Type B pancreatic cell (in vitro differentiated cells): ENCODE data around the gene PSEN2. TPM values are rescaled to one million over a fixed set of nuclear protein-coding genes. Genes with fewer than 3 reads are reported as not detected.

Experiments used
- DNase-seq: peaks from one replicate; pipeline ENCODE4 v3.0.0; 2021; ENCODE audit warnings: mixed read lengths; ENCODE audit not compliant: unreplicated experiment; ENCODE audit errors: extremely low spot score
- H3K27ac Mint-ChIP-seq: 2 replicates; pipeline ENCODE4 v1.8.0; 2021; ENCODE audit warnings: mild to moderate bottlenecking, mixed read lengths
- H3K27me3 Mint-ChIP-seq: 2 replicates; pipeline ENCODE4 v1.8.0; 2021; ENCODE audit warnings: mixed read lengths
- H3K36me3 Mint-ChIP-seq: 2 replicates; pipeline ENCODE4 v1.8.0; 2021; ENCODE audit warnings: mixed read lengths
- H3K4me1 Mint-ChIP-seq: one replicate; pipeline ENCODE4 v1.8.0; 2021; ENCODE audit warnings: mixed read lengths; ENCODE audit not compliant: unreplicated experiment
- H3K4me3 Mint-ChIP-seq: 2 replicates; pipeline ENCODE4 v1.8.0; 2021; ENCODE audit warnings: mild to moderate bottlenecking, mixed read lengths
- H3K9me3 Mint-ChIP-seq: 2 replicates; pipeline ENCODE4 v1.8.0; 2021; ENCODE audit warnings: mixed read lengths
- CTCF ChIP-seq: fragments of 200-600 bp; sonication (generic); conservative IDR thresholded peaks from 2 replicates; pipeline ENCODE4 v1.5.0; 2021; ENCODE audit warnings: antibody characterized with exemption, mild to moderate bottlenecking
- total RNA-seq: library from RNA; stranded (reverse); gene quantifications from 2 replicates; pipeline ENCODE4 v1.2.1, GENCODE V29; 2021; ENCODE audit warnings: low replicate concordance

Gene PSEN2
- total RNA-seq, 1 donor from 2014 or later = 22.6 TPM

DNA sequence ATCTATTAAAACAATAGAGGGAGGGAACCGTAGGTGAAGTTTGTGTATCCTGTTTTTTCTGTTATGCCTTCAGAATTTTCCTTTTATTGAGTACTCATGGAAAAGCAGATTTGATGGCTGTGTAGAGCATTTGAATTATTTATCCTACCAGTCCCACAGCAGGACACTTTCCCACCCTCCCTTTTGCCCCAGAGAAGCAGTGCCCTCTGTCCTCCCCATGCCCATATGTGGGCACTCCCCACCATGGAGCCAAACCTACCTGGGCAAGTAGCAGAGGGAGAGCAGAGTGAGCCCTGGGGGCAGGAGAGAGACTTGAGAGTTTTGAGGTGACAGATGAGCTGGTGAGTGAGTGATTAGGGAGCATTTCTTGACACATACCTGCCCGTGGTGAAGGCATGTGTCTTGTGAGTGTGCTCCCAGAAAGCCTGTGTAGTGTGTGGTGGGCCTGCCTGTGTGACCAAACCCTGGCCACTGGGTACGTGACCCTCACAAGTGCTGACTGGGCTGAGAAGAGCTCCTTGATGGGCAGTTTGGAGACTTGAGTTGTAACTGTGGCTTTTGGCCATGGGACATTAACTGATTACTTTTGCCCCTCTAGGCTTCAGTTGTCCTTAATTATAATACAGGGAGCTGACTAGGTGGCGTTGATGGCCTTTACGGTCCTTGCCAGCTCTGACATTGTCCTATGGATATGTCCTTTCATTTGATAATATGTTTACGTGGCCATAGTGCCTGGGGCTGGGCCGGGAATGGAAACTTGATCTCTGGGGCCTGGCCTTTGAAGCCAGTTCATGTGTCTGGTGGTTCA lies 3.6 kb downstream of the PSEN2 start:
- H3K27ac Mint-ChIP-seq = no peak overlapping the region

DNA sequence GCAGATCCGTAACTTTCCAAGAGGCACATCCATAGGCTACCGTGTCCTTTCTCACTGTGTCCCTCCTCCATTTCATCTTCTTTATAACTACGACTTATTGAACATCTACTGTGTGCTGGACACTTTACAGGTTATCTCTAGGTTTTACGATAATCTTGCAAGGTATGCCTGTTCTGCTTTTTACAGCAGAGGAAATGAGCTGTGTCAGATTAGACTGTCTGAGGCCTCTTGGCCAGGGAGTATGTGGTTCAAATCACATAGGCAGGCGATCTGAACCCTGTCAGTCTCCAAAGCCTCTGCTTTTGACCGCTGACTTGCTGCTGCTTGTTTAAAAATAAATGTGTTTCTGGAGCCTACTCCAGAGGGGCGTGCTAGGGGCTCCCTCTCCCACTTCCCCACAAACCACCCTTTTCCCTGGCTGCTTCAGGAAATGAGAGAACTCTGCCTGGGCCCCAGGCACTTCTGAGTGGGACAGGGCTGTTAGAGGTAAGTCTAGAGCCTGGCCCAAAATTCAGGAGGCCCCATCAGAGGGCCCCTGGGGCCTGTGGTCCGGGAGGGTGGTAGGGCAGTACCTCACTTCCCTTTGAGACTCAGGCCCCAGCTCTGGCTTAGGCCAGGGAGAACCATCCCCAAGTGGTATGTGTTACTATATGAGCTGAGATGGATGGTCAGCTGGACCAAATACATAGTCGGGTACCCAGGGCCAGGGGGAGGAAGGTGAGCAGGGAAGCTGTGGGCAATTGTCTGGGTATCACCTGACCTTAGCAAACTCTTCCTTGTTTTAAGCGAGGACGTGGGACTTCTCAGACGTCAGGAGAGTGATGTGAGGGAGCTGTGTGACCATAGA lies 4.4 kb downstream of the PSEN2 start:
- peaks cover 6% of the 10 kb centered on the region for H3K36me3 Mint-ChIP-seq
- no peak for TF ChIP-seq CTCF
- no peak overlapping the region for H3K27ac Mint-ChIP-seq
- H3K4me1 Mint-ChIP-seq = peaks cover 31% of the 10 kb centered on the region
- no peaks in the 10 kb centered on the region for H3K9me3 Mint-ChIP-seq
- peaks cover 9% of the 10 kb centered on the region for H3K27me3 Mint-ChIP-seq
- H3K4me3 Mint-ChIP-seq = no peak overlapping the region
- DNase-seq = peak; percentile 44

More for the DNA sequence above, 3.6 kb downstream of the PSEN2 start:
- Mint-ChIP-seq H3K9me3 (no peaks in the 10 kb centered on the region), H3K4me1 (peaks cover 31% of the 10 kb centered on the region), H3K4me3 (no peak overlapping the region), H3K36me3 (peaks cover 6% of the 10 kb centered on the region), H3K27me3 (peaks cover 14% of the 10 kb centered on the region)
- no peak for TF ChIP-seq CTCF
- peak; percentile 34 for DNase-seq

DNA sequence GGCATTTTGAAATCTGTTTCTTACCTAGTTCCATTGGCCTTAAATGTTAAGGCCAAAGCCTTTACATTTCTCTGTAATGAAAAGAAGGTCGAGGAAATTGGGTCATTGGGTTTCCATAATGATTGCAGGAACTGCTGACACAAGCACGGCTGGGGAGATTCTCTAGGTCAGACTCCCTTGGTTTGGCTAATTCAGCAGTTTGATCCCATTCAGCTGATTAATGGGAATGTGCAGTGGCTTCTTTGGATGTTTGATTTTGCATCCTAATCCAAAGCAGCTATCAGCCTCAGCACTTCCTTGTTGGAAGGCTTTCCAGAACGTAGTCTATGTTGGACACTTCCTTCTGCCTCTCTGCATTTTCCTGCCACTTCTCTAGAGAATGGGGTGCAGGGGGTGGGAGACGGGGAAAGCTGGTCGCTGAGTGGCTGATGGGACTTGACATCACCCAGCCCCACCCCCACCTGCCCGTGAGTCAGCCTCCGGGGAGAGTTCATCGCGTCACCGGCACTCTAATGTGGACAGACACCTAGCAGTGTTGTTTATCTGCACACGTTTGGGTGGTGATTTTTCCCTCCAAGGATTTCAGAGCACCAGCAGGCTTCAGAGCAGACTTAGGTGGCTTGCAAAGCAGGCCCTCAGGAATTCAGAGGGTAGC lies 5.4 kb downstream of the PSEN2 start:
- H3K27me3 Mint-ChIP-seq = peaks cover 9% of the 10 kb centered on the region
- peak overlapping the region; percentile 47 for H3K4me3 Mint-ChIP-seq
- no peak for TF ChIP-seq CTCF
- H3K9me3 Mint-ChIP-seq = no peaks in the 10 kb centered on the region
- H3K4me1 Mint-ChIP-seq = peaks cover 31% of the 10 kb centered on the region
- H3K27ac Mint-ChIP-seq = peak overlapping the region; percentile 41
- peak; percentile 54 for DNase-seq
- peaks cover 6% of the 10 kb centered on the region for H3K36me3 Mint-ChIP-seq

DNA sequence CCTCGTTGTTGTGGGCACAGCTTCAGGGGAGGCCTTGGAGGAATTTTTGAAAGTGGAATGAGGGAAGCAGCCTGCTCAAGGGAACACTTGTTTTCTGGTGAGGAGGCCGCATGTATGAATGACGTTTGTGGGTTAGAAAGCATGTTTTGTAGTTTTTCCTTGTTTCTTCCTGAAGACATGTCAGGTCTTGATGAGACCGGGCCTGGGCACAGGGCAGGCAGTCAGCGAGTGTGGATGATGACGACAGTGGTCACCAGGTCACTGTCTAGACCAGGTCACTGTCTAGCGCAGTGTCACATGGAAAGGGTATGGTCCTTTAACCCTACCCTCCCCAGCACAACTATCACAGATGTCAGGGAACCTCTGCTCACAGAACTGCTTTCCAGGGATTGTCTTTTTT lies 7.3 kb downstream of the PSEN2 start:
- Mint-ChIP-seq H3K4me1 (peaks cover 25% of the 10 kb centered on the region), H3K4me3 (no peak overlapping the region), H3K9me3 (no peaks in the 10 kb centered on the region), H3K27me3 (no peaks in the 10 kb centered on the region), H3K27ac (no peak overlapping the region), H3K36me3 (peaks cover 14% of the 10 kb centered on the region)
- DNase-seq = no peak
- TF ChIP-seq CTCF = no peak

DNA sequence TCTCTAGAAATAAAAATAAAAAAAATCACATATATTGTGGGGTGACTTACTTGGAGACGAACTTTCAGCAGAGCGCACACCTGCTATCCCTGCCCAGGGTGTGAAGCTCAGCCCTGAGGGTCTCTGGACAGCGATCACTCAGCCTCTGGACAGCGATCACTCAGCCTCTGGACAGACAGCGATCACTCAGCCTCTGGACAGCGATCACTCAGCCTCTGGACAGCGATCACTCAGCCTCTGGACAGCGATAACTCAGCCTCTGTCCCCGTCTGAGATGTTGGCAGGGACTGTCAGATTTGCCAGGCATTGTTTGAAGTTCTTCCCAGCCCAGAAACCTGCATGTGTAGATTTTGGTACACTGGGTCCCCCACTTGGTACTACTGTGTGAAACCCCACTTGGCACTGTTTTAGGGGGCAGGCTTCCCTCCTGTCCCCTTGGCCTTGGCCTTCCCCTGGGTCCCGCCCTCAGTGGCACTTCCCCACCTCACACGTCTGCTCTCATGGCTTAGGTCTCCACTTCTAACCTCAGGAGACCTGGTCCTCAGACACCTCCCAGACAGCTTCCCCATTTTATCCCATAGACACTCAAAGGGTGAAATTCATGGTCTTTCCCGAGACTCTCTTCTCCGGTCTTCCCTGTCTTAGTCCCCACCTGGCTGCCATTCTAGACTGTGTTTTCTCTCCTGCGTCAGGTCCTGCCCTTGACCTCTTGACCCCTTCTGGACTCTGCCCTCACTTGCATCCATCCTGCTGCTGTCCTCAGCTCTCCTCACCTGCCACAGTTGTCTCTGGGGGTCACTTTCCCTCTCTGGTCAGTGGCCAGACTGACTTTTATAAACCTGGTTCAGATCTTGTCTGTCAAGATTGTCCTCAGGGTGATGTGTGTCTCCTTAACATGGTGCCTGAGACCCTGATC lies 10.2 kb downstream of the PSEN2 start:
- Mint-ChIP-seq H3K4me1 (peaks cover 26% of the 10 kb centered on the region), H3K27ac (peak overlapping the region; percentile 44), H3K4me3 (no peak overlapping the region), H3K9me3 (no peaks in the 10 kb centered on the region), H3K27me3 (no peaks in the 10 kb centered on the region), H3K36me3 (peaks cover 12% of the 10 kb centered on the region)
- no peak for TF ChIP-seq CTCF
- no peak for DNase-seq
